ENCODE measurements around the gene INTS7. TPM values are rescaled to one million over a fixed set of nuclear protein-coding genes. Genes with fewer than 3 reads are reported as not detected.

The INTS7 gene
- total and polyA plus RNA-seq, 9 of the 15 experiments (the other 6 are each of a cell fraction or from before 2014, with no cell fraction given), result 27.3 to 68.4 (median 40.4) TPM

- TF ChIP-seq GABPB1 (CRISPR knock-in tag; IDR thresholded peaks at IDR 0.05) (peak; percentile 41; the same call in 1 of the 2 replicates), ZNF449 (CRISPR knock-in tag; IDR thresholded peaks at IDR 0.05) (no peak), RBM14 (IDR thresholded peaks at IDR 0.05; ENCODE audit: borderline replicate concordance, insufficient read depth, low read depth, low read length) (no peak), CEBPG (CRISPR knock-in tag; IDR thresholded peaks at IDR 0.05) (no peak), CEBPG (tag; conservative IDR thresholded peaks at IDR 0.05 in 1 of 2, IDR thresholded peaks at IDR 0.05 in 1 of 2) (peak; percentile 28 to 67; a peak in 2 of 4 replicates), RNF219 (CRISPR knock-in tag; IDR thresholded peaks at IDR 0.05) (no peak), CHD1 (IDR thresholded peaks at IDR 0.05; ENCODE audit: low read length) (peak; percentile 58), SMAD4 (CRISPR knock-in tag; conservative IDR thresholded peaks at IDR 0.05) (0 out of 2 replicates have a peak, but pooled peaks have one; percentile 32)
- CTCF ChIA-PET (ENCODE audit: low intra/inter-chr PET ratio), result interaction anchor here (0.6 kb wide), 1 partner anchor 749 kb away, joined by 3 read pairs; no protein-coding TSS in a partner anchor
- in situ Hi-C loops (cut with MboI), result loop anchor here (25.0 kb wide), 1 partner anchor 351 kb away; the partner anchor contains the start of gene NEK2
- Histone ChIP-seq H3K4me3 (peak overlapping the region; percentile 74), H3K9ac (ENCODE audit: insufficient read depth in 1 of 2, low read depth in 2 of 2, low read length in 2 of 2) (peak overlapping the region; percentile 33 to 98; a peak in 3 of 4 replicates), H3K27ac (ENCODE audit: extremely low read depth, low read depth, low read length) (peak overlapping the region; percentile 96; the same call in 1 of the 3 replicates), H4K20me1 (replicated peaks; ENCODE audit: control insufficient read depth, insufficient read depth, low read length) (peaks cover 13% of the 10 kb centered on the region), H3K36me3 (ENCODE audit: control insufficient read depth, insufficient read depth, low read length) (peaks cover 62% of the 10 kb centered on the region), H3K4me2 (ENCODE audit: insufficient read depth, low read length) (peak overlapping the region; percentile 96), H3K79me2 (ENCODE audit: control insufficient read depth, insufficient read depth, low read length) (peaks cover 95% of the 10 kb centered on the region), H3K27me3 (ENCODE audit: control insufficient read depth in 2 of 2, insufficient read depth in 2 of 2, low read length in 2 of 2) (no peaks in the 10 kb centered on the region), H3K9me3 (replicated peaks; ENCODE audit: control insufficient read depth, insufficient read depth, low read depth, low read length) (peaks cover 9% of the 10 kb centered on the region; the same call in 1 of the 2 replicates), H2AFZ (ENCODE audit: low read depth, low read length) (no peak overlapping the region; the same call in 1 of the 2 replicates), H3K4me1 (replicated peaks in 1 of 2; ENCODE audit: control insufficient read depth in 2 of 2, insufficient read depth in 2 of 2, low read length in 2 of 2) (peaks cover 4 to 17% of the 10 kb centered on the region in 2 experiments; a peak in 4 of 5 replicates), H3K9me1 (ENCODE audit: control insufficient read depth, insufficient read depth, low read length) (no peaks in the 10 kb centered on the region)
- FAIRE-seq, result no peak
- intact Hi-C loops (cut with micrococcal nuclease), result no loop called here
- peak; percentile 5 for ATAC-seq
- no TSS peak for BruUV-seq (replicated peaks)
- 18% methylated on average over 3 of the region's 3 CpGs for WGBS (ENCODE audit: insufficient coverage, low coverage, missing lambda C conversion rate)
- POLR2A ChIA-PET, result interaction anchor here (0.7 to 1.6 kb wide), 6 partner anchors 9 to 432 kb away, joined by 3 to 4 read pairs (median 4); no protein-coding TSS in a partner anchor
- peak in 1 of 4 experiments; percentile 24 for DNase-seq (ENCODE audit: extremely low read depth in 1 of 4, low spot score in 3 of 4)
These were observed 2.5 kb upstream of the INTS7 start for GRCh38 chr1:212037900-212038299.

Data from K562 (cell line).